Left lung (tissue), 10 donors: ENCODE measurements around the gene AJM1. TPM values are rescaled to one million over a fixed set of nuclear protein-coding genes. Genes with fewer than 3 reads are reported as not detected.

Experiments used
- ATAC-seq: fragments of 200-7000 bp; cut with Tn5 transposase; one replicate; pipeline ENCODE4 v1.9.1; 2020; ENCODE audit warnings: moderate library complexity
- DNase-seq, 4 donors: peaks; one replicate each; pipeline ENCODE4 v3.0.0-alpha.2; 2013 to 2020
- H3K27ac ChIP-seq, 2 donors: fragments of 200-600 bp; sonication (generic) in 1 of 2; one replicate each; pipeline versions ENCODE4 v1.5.0 to v1.8.0; 2020 to 2021
- H3K27me3 ChIP-seq, 2 donors: fragments of 200-600 bp; sonication (generic) in 1 of 2; one replicate each; pipeline versions ENCODE4 v1.5.0 to v1.8.0; 2020 to 2021
- H3K36me3 ChIP-seq, 2 donors: fragments of 200-600 bp; sonication (generic) in 1 of 2; one replicate each; pipeline versions ENCODE4 v1.5.0 to v1.8.0; 2020 to 2021
- H3K4me1 ChIP-seq, 2 donors: fragments of 200-600 bp; one replicate each; pipeline ENCODE4 v1.8.0; 2021
- H3K4me3 ChIP-seq, 2 donors: fragments of 200-600 bp; sonication (generic) in 1 of 2; one replicate each; pipeline versions ENCODE4 v1.5.0 to v1.8.0; 2020 to 2021; ENCODE audit warnings: mild to moderate bottlenecking in 1 of 2
- H3K9me3 ChIP-seq, 2 donors: fragments of 200-600 bp; sonication (generic) in 1 of 2; one replicate each; pipeline versions ENCODE4 v1.5.0 to v1.8.0; 2020 to 2021
- intact Hi-C, 2 donors: fragments of 100-400 bp; cut with DNase I; formaldehyde crosslinking; loops; one replicate each; pipeline versions ENCODE4 v1.11.2 to v1.14.2; 2022
- microRNA-seq, 2 donors: library from miRNA; unstranded; fragments of <30 nt; microRNA quantifications; one replicate each; pipeline ENCODE4, GENCODE V29; 2019
- polyA plus RNA-seq, 6 donors: library from polyadenylated mRNA; unstranded; fragments of 120-200 nt; gene quantifications; one replicate each; pipeline ENCODE4 v1.2.1, GENCODE V29; 2013; ENCODE audit not compliant: insufficient read length in 6 of 6
- total RNA-seq, 2 donors: library from RNA; stranded (reverse); fragmentation: NEBNext Ultra II Directional; extraction: Animal tissue kit (Norgen Biotek cat#: 25700); gene quantifications; one replicate each; pipeline ENCODE4 v1.2.1, GENCODE V29; 2021
- TF ChIP-seq, protein P1 (sequence below), 2 donors: fragments of 200-600 bp; sonication (generic) in 1 of 2; IDR thresholded peaks; one replicate each; pipeline versions ENCODE4 v1.5.0 to v1.8.0; 2021; ENCODE audit warnings: antibody characterized with exemption in 2 of 2
- donor health status: DM: no; HTN: yes; CAD: no.
- donor health status: DM: no; HTN: no; CAD: no.

Gene AJM1
- total and polyA plus RNA-seq, 8 donors: 0.59 to 2.6 (median 1.2) TPM

GRCh38 chr9:136888454-136888853, 46.2 kb downstream of the AJM1 start:
- peaks cover 0 to 15% of the 10 kb centered on the region in 2 donors for H3K36me3 ChIP-seq
- intact Hi-C loops: no loop called here
- TF ChIP-seq, protein P1, sequence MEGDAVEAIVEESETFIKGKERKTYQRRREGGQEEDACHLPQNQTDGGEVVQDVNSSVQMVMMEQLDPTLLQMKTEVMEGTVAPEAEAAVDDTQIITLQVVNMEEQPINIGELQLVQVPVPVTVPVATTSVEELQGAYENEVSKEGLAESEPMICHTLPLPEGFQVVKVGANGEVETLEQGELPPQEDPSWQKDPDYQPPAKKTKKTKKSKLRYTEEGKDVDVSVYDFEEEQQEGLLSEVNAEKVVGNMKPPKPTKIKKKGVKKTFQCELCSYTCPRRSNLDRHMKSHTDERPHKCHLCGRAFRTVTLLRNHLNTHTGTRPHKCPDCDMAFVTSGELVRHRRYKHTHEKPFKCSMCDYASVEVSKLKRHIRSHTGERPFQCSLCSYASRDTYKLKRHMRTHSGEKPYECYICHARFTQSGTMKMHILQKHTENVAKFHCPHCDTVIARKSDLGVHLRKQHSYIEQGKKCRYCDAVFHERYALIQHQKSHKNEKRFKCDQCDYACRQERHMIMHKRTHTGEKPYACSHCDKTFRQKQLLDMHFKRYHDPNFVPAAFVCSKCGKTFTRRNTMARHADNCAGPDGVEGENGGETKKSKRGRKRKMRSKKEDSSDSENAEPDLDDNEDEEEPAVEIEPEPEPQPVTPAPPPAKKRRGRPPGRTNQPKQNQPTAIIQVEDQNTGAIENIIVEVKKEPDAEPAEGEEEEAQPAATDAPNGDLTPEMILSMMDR (IDR thresholded peaks at IDR 0.05): no peak
- no peaks in the 10 kb centered on the region for H3K9me3 ChIP-seq
- peaks cover 7 to 26% of the 10 kb centered on the region in 2 donors for H3K4me1 ChIP-seq
- no peak overlapping the region for H3K27ac ChIP-seq
- no peak for ATAC-seq
- H3K27me3 ChIP-seq: no peaks in the 10 kb centered on the region
- DNase-seq: no peak
- H3K4me3 ChIP-seq: no peak overlapping the region

DNA sequence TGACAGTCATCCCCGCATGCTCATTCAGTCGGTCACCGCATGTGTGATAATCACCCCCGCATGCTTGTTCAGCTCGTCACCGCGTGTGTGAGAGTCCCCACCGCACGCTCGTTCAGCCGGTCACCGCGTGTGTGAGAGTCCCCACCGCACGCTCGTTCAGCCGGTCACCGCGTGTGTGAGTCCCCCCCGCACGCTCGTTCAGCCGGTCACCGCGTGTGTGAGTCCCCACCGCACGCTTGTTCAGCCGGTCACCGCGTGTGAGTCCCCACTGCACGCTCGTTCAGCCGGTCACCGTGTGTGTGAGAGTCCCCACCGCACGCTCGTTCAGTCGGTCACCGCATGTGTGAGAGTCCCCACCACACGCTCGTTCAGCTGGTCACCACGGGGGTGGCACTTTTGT, 47.6 kb downstream of the AJM1 start:
- TF ChIP-seq, protein P1 (IDR thresholded peaks at IDR 0.05): no peak
- no peaks in the 10 kb centered on the region for H3K27me3 ChIP-seq
- no peak for DNase-seq
- H3K4me1 ChIP-seq: peaks cover 7 to 26% of the 10 kb centered on the region in 2 donors
- H3K9me3 ChIP-seq: no peaks in the 10 kb centered on the region
- ATAC-seq: no peak
- intact Hi-C loops: no loop called here
- peaks cover 0 to 22% of the 10 kb centered on the region in 2 donors for H3K36me3 ChIP-seq
- no peak overlapping the region for H3K27ac ChIP-seq
- H3K4me3 ChIP-seq: no peak overlapping the region

- H3K9me3 ChIP-seq: no peaks in the 10 kb centered on the region
- no peak overlapping the region for H3K4me3 ChIP-seq
- no peak for ATAC-seq
- no peak overlapping the region for H3K27ac ChIP-seq
- peaks cover 7 to 19% of the 10 kb centered on the region in 2 donors for H3K4me1 ChIP-seq
- peaks cover 0 to 30% of the 10 kb centered on the region in 2 donors for H3K36me3 ChIP-seq
- no peak for DNase-seq
- intact Hi-C loops: no loop called here
- TF ChIP-seq, protein P1 (IDR thresholded peaks at IDR 0.05): no peak
- no peaks in the 10 kb centered on the region for H3K27me3 ChIP-seq
These were observed 48.4 kb downstream of the AJM1 start for GRCh38 chr9:136890661-136891060.

Small RNA genes within 50 kb of the gene (microRNA-seq; reads per million reads assigned to microRNA genes)
- gene MIR4292 (0 to 0.27 reads per million in 2 donors), gene MIR4479 (0.82 to 1.2 reads per million in 2 donors)

Other genes with a start within 250 kb of the AJM1 start
- gene EGFL7, start 179.6 kb upstream of the AJM1 start, total RNA-seq: 100 to 1,000 TPM; 105 to 165 TPM
- gene EGFL7, start 179.6 kb upstream of the AJM1 start, polyA plus RNA-seq: 100 to 1,000 TPM in 2 of 6 donors, 10 to 100 TPM in 4; 65.7 to 139 (median 90.9) TPM
- gene AGPAT2, start 155.0 kb upstream of the AJM1 start, total RNA-seq: 100 to 1,000 TPM; 127 to 170 TPM
- 10 to 100 TPM; 24.9 to 48.3 (median 31.9) TPM for gene AGPAT2, start 155.0 kb upstream of the AJM1 start, polyA plus RNA-seq
- gene DIPK1B, start 129.9 kb upstream of the AJM1 start, total RNA-seq: 10 to 100 TPM; 12.6 to 12.7 TPM
- 10 to 100 TPM; 23.7 to 37.4 (median 30.6) TPM for gene DIPK1B, start 129.9 kb upstream of the AJM1 start, polyA plus RNA-seq
- 10 to 100 TPM in 1 of 2 donors, under 1 TPM in 1; 0.32 to 10.0 TPM for gene LCN10, start 99.5 kb upstream of the AJM1 start, total RNA-seq
- under 1 TPM in 4 of 6 donors, not detected in 2; 0.11 to 0.44 (median 0.21) TPM for gene LCN10, start 99.5 kb upstream of the AJM1 start, polyA plus RNA-seq
- gene LCN6, start 94.0 kb upstream of the AJM1 start, total RNA-seq: 10 to 100 TPM in 1 of 2 donors, under 1 TPM in 1; 0.38 to 18.9 TPM
- gene LCN6, start 94.0 kb upstream of the AJM1 start, polyA plus RNA-seq: not detected
- not detected for gene LCN8, start 84.2 kb upstream of the AJM1 start, total RNA-seq
- not detected for gene LCN8, start 84.2 kb upstream of the AJM1 start, polyA plus RNA-seq
- not detected for gene LCN15, start 78.0 kb upstream of the AJM1 start, total RNA-seq
- gene LCN15, start 78.0 kb upstream of the AJM1 start, polyA plus RNA-seq: under 1 TPM in 5 of 6 donors, not detected in 1; 0.06 to 0.18 (median 0.07) TPM
- 10 to 100 TPM; 74.3 to 76.6 TPM for gene TMEM141, start 51.1 kb upstream of the AJM1 start, total RNA-seq
- 10 to 100 TPM; 49.3 to 57.7 (median 52.8) TPM for gene TMEM141, start 51.1 kb upstream of the AJM1 start, polyA plus RNA-seq
- under 1 TPM in 1 of 2 donors, not detected in 1; 0.44 TPM for gene CCDC183, start 46.1 kb upstream of the AJM1 start, total RNA-seq
- 10 to 100 TPM in 4 of 6 donors, 1 to 10 TPM in 2; 5.3 to 11.7 (median 10.0) TPM for gene CCDC183, start 46.1 kb upstream of the AJM1 start, polyA plus RNA-seq
- gene RABL6, start 34.5 kb upstream of the AJM1 start, total RNA-seq: 10 to 100 TPM; 75.9 to 80.8 TPM
- gene RABL6, start 34.5 kb upstream of the AJM1 start, polyA plus RNA-seq: 10 to 100 TPM; 49.5 to 71.5 (median 56.1) TPM
- gene PHPT1, start 6.9 kb downstream of the AJM1 start, total RNA-seq: 100 to 1,000 TPM; 118 to 151 TPM
- 100 to 1,000 TPM in 2 of 6 donors, 10 to 100 TPM in 4; 66.1 to 124 (median 90.3) TPM for gene PHPT1, start 6.9 kb downstream of the AJM1 start, polyA plus RNA-seq
- gene MAMDC4, start 9.9 kb downstream of the AJM1 start, total RNA-seq: 10 to 100 TPM; 14.7 to 16.0 TPM
- gene MAMDC4, start 9.9 kb downstream of the AJM1 start, polyA plus RNA-seq: 1 to 10 TPM; 5.3 to 9.9 (median 7.4) TPM
- gene EDF1, start 23.8 kb downstream of the AJM1 start, total RNA-seq: 100 to 1,000 TPM; 247 to 288 TPM
- 100 to 1,000 TPM; 339 to 408 (median 377) TPM for gene EDF1, start 23.8 kb downstream of the AJM1 start, polyA plus RNA-seq
- 10 to 100 TPM; 17.2 to 22.4 TPM for gene TRAF2, start 44.0 kb downstream of the AJM1 start, total RNA-seq
- 10 to 100 TPM; 12.4 to 16.3 (median 14.6) TPM for gene TRAF2, start 44.0 kb downstream of the AJM1 start, polyA plus RNA-seq
- 100 to 1,000 TPM in 1 of 2 donors, 10 to 100 TPM in 1; 98.5 to 111 TPM for gene FBXW5, start 102.3 kb downstream of the AJM1 start, total RNA-seq
- gene FBXW5, start 102.3 kb downstream of the AJM1 start, polyA plus RNA-seq: 10 to 100 TPM; 33.0 to 59.6 (median 43.6) TPM
- 1 to 10 TPM; 1.2 TPM for gene C8G, start 102.8 kb downstream of the AJM1 start, total RNA-seq
- gene C8G, start 102.8 kb downstream of the AJM1 start, polyA plus RNA-seq: under 1 TPM; 0.47 to 0.90 (median 0.72) TPM
- gene LCN12, start 109.8 kb downstream of the AJM1 start, total RNA-seq: 1 to 10 TPM; 2.1 to 4.5 TPM
- gene LCN12, start 109.8 kb downstream of the AJM1 start, polyA plus RNA-seq: 10 to 100 TPM in 5 of 6 donors, 1 to 10 TPM in 1; 7.0 to 28.0 (median 17.6) TPM
- gene PTGDS, start 135.0 kb downstream of the AJM1 start, total RNA-seq: 100 to 1,000 TPM; 133 to 137 TPM
- 10 to 100 TPM; 23.7 to 59.8 (median 31.2) TPM for gene PTGDS, start 135.0 kb downstream of the AJM1 start, polyA plus RNA-seq
- 1 to 10 TPM; 2.0 to 2.3 TPM for gene LCNL1, start 140.5 kb downstream of the AJM1 start, total RNA-seq
- 1 to 10 TPM in 4 of 6 donors, under 1 TPM in 2; 0.38 to 2.7 (median 1.1) TPM for gene LCNL1, start 140.5 kb downstream of the AJM1 start, polyA plus RNA-seq
- 10 to 100 TPM; 34.2 to 56.6 TPM for gene PAXX, start 149.9 kb downstream of the AJM1 start, total RNA-seq
- gene PAXX, start 149.9 kb downstream of the AJM1 start, polyA plus RNA-seq: 10 to 100 TPM; 28.1 to 47.6 (median 33.7) TPM
- gene CLIC3, start 154.1 kb downstream of the AJM1 start, total RNA-seq: 10 to 100 TPM; 39.7 to 85.4 TPM
- 10 to 100 TPM; 30.7 to 56.2 (median 42.2) TPM for gene CLIC3, start 154.1 kb downstream of the AJM1 start, polyA plus RNA-seq
- 10 to 100 TPM; 34.5 to 34.8 TPM for gene ABCA2, start 185.8 kb downstream of the AJM1 start, total RNA-seq
- gene ABCA2, start 185.8 kb downstream of the AJM1 start, polyA plus RNA-seq: 10 to 100 TPM; 20.8 to 33.8 (median 28.6) TPM
- gene FUT7, start 189.6 kb downstream of the AJM1 start, total RNA-seq: 1 to 10 TPM in 1 of 2 donors, under 1 TPM in 1; 0.17 to 2.9 TPM
- gene FUT7, start 189.6 kb downstream of the AJM1 start, polyA plus RNA-seq: under 1 TPM in 3 of 6 donors, not detected in 3; 0.08 to 0.11 (median 0.09) TPM
- gene NPDC1, start 203.7 kb downstream of the AJM1 start, total RNA-seq: 100 to 1,000 TPM; 104 to 105 TPM
- 10 to 100 TPM; 24.4 to 48.9 (median 25.2) TPM for gene NPDC1, start 203.7 kb downstream of the AJM1 start, polyA plus RNA-seq
- under 1 TPM; 0.71 to 0.87 TPM for gene ENTPD2, start 211.6 kb downstream of the AJM1 start, total RNA-seq
- gene ENTPD2, start 211.6 kb downstream of the AJM1 start, polyA plus RNA-seq: 1 to 10 TPM; 1.7 to 4.7 (median 3.0) TPM
- 1 to 10 TPM; 2.7 to 4.6 TPM for gene SAPCD2, start 228.1 kb downstream of the AJM1 start, total RNA-seq
- gene SAPCD2, start 228.1 kb downstream of the AJM1 start, polyA plus RNA-seq: 10 to 100 TPM in 3 of 6 donors, 1 to 10 TPM in 3; 8.5 to 15.1 (median 10.4) TPM
- 10 to 100 TPM; 28.1 to 43.1 TPM for gene UAP1L1, start 235.0 kb downstream of the AJM1 start, total RNA-seq
- 1 to 10 TPM; 4.6 to 8.8 (median 6.0) TPM for gene UAP1L1, start 235.0 kb downstream of the AJM1 start, polyA plus RNA-seq
- gene MAN1B1, start 244.5 kb downstream of the AJM1 start, total RNA-seq: 10 to 100 TPM; 51.5 to 54.9 TPM
- gene MAN1B1, start 244.5 kb downstream of the AJM1 start, polyA plus RNA-seq: 10 to 100 TPM; 62.7 to 74.9 (median 66.9) TPM